Caki2 (cell line): ENCODE data around the gene RNF123. TPM values are rescaled to one million over a fixed set of nuclear protein-coding genes. Genes with fewer than 3 reads are reported as not detected.

ENCODE experiments used
- DNase-seq: peaks from one replicate; pipeline ENCODE4 v3.0.0-alpha.2; 2015; ENCODE audit warnings: low read depth
- in situ Hi-C: cut with HindIII; loops from 2 replicates; pipeline ENCODE4 v1.10.0; 2016; ENCODE audit warnings: low sequenced_read_pairs, low pct_unique_long_range_greater_than_20kb, mixed read lengths
- total RNA-seq: library from RNA; depleted of rRNA; stranded (reverse); fragments of >200 nt; shearing (Covaris generic); gene quantifications from 2 replicates; pipeline ENCODE4 v1.2.3, GENCODE V29; 2014; ENCODE audit warnings: low replicate concordance

Gene RNF123
- total RNA-seq, 1 experiment from 2014 or later: 14.6 TPM

DNA sequence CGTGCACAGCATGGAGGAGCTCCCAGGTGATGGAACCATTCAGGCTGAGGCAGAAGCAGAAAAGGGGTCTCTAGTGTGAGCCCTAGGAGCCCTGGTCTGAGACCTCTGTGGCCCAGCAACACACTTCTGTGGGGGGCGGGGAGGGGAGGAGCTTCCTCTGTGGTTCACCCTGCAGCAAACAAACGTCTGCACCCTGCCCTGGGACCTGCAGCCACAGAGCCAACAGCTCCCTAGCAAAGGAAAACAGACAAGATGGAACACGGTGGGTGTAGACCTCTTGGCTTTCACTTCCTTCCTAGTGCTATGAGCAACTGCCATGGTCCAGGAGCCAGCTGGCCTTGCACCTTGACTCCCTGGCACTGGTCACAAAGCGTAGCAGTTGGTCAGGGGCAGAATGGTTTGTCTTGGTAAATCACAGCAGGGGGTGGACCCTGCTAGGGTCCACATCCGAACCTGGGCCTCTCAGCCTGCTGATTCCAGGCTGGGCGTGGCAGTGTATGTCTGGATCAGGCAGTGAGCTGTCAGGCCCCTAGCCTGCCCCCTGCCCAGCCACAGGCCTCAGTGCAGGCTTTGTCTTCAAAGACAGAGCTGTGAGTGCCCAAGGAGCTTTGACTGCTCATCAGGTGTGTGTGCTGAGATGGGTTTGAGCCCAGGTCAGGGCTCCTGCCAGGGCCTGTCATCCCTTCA lies 23.4 kb downstream of the RNF123 start:
- in situ Hi-C loops: no loop called here

DNA sequence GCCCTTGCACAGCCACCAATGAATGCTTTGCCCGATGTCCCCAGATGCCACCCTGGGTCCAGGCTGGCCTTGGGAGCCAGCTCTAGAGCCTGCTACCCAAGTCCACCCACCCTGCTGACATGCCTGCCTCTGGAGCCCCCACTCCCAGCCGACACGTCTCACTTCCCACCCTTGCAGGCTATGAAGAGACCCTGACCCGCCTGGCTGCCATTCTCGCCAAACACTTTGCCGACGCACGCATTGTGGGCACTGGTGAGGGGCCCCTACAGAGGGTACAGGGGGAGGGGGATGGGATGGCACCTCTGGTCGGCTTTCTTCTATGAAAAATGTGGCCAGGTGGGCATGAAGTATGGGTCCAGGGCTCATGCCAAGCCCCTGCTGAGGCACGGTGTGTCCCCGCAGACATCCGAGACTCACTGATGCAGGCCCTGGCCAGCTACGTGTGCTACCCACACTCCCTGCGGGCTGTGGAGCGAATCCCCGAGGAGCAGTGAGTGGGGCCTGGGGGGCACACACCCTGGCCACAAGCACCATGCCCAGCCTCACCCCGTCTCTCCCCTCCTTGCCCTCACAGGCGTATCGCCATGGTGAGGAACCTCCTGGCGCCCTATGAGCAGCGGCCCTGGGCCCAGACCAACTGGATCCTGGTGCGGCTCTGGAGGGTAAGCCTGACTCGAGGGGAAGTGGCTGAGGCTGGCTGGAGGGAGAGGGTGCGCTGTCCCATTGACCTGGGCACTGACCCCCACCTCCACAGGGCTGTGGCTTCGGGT lies 24.2 kb downstream of the RNF123 start:
- in situ Hi-C loops: no loop called here
- no peak for DNase-seq

More for the DNA sequence above, 23.4 kb downstream of the RNF123 start:
- DNase-seq: no peak

DNA sequence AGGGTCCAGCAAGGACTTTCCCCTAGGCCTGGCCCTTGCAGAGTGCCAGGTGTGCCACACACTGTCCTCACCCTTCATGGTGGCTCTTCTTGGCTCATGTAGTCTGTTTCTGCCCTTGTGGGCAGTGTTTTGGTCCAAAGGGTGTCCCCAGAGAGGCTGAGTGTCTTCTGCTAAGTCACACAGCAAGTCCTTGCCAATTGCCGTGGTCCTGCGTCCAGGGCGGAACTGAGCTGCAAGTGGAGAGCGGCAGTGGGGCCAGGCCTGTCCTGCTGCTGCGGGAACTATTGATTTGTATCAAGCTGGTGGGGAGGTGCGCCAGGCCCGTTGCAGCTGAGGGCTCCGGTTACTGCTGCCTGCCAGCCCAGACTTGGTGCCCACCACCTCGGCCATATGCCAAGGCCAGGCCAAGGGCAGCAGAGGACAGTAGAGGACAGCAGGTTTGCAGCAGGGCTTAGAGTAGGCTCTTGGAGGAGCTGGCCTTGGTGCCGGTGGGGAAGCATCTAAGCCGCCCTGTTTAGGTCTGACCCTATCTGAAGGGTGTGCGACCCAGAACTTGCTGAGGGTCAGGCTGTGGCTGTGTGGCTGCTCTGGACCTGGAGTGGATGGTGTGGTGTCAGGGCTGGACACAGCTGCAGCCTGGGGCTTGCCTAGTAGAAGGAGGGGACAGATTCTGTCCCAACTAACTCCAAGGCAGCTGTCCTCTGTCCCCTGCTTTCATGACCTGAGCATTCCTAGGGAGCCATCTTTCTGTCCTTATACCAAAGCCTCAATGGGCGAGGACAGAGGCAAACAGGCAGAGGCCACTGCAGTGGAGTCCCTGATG lies 25.6 kb downstream of the RNF123 start:
- in situ Hi-C loops: no loop called here

DNA sequence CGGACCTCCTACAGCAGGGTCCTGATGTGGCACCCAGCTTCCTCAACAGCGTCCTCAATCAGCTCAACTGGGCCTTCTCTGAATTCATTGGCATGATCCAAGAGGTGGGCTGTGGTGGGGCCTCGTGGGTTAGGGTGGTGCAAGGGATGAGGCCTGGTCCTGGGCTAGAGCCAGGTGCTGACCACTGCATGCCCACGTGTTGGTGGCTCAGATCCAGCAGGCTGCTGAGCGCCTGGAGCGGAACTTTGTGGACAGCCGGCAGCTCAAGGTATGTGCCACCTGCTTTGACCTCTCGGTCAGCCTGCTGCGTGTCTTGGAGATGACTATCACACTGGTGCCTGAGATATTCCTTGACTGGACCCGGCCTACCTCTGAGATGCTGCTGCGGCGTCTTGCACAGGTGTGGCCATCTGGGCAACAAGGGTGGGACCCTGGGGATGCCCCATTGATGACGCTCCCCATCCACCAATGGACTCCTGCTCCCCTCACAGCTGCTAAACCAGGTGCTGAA lies 26.3 kb downstream of the RNF123 start:
- in situ Hi-C loops: no loop called here
- no peak for DNase-seq

More for the DNA sequence above, 25.6 kb downstream of the RNF123 start:
- DNase-seq: no peak

DNA sequence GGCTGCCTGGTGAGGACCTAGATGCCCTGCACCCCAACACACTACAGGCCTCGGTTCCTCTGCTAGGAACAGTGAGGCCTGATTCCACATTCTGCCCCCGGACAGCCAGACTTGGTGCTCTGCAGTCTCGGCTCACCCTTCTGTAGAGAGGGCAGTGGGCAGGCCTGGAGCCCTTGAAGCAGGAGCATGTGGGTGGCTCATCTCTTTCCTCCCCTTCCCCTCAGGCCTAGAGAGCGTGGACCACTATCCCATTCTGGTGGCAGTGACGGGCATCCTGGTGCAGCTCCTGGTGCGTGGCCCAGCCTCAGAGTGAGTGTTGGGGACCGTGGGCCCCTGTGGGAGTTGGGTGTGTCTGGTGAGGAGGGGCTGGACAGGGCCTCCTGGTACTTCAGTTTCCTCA lies 26.8 kb downstream of the RNF123 start:
- in situ Hi-C loops: no loop called here
- DNase-seq: no peak

DNA sequence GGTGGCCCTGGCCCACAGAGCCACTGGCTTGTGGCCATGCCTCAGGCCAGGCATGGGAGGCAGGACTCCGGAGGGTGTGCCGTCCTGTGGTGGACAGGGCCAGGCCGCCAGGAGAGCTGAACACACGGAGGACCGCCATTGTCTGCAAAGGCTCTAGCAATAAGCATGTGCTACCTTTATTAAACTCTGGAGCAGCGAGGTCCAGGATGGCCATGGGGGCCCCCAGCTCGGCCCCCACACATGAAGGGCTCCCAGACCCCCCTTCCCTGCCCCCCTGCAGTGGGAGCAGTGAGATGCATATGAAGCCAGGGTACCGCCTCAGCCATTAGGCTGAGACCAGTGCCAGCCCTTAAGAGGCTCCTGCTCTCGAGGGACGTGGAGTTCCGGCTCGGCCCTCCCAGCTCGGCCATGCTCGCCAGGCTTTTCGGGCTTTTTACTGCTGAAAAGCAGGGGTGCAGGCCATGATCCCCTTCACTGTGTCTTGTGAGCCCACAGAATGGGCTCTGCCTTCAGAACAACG lies 27.4 kb downstream of the RNF123 start:
- in situ Hi-C loops: no loop called here
- no peak for DNase-seq

DNA sequence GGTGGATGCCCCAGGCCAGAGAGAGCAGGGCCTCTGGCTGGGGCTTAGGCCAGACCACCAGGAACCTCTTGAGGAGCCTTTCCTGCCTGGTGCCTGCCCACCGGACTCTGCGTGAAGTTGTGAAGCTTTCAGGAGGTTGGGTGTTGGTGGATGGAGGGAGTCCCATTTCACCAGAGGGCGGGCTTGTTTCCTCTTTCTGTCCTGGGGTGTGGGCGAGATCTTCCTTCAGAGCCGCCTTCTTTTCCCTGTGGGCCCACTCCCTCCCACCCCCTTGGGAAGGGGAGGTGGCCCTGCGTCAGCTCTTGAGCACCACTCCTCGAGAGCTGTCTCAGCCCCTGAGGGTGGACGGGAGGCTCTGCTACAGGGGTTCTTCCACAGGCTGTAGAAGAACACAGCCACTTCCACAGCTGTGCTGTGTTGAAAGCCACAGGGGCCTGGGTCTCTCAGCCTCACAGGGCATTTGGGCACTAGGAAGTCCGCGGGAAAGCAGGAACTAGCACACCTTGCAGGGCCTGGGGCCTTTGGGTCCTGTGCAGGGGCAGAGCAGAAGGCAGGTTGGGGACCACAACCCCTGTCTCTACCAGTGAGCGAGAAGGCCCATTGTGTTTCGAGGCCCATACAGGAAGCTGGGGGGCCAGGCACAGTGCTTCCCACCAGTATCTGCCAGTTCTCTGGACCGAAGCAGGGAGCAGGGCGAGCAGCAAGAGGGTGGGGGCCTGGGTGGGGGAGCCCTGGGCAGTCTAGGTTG lies 28.0 kb downstream of the RNF123 start:
- in situ Hi-C loops: no loop called here

DNA sequence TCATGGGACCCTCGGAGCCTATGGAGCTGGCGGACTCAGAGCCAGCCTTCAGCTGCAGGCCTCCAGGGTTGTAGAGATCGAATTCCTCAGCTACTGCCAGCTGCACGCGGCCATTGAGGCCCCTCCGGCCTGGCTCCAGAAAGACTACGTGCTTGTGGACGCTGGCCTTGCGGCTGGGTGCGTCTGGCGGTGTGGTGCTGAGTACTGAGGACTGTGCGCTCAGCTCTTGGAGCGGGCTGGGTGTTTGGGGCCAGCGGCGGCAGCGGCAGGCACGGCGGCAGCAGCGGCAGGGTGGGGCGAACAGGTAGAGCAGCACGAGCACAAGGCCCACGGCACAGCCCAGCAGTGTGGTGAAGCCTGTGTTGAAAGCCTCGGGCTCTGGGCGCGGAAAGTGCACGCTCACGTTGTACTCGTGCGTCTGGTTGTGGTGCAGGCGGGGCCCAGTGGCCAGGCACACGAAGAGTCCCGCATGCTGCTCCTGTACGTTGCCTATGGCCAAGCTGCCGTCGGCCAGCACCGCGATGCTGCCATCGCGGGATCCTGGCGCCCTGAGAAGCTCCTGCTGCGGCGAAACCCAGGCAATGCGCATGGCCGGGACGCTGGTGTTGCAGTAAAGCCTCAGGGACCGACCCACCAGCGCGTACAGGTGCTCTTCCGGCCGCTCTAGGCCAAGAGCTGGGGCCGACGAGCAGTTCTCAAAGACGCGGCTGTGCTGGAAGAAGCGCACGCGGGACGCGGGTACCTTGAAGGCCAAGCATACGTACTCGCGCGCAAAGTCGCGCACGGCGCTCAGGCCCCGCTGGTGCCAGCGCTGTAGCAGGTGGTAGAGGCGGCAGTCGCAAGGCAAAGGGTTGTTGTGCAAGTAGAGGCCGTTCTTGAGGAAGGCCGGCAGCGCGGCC lies 28.9 kb downstream of the RNF123 start:
- DNase-seq: no peak
- in situ Hi-C loops: no loop called here

More for the DNA sequence above, 28.0 kb downstream of the RNF123 start:
- DNase-seq: no peak

DNA sequence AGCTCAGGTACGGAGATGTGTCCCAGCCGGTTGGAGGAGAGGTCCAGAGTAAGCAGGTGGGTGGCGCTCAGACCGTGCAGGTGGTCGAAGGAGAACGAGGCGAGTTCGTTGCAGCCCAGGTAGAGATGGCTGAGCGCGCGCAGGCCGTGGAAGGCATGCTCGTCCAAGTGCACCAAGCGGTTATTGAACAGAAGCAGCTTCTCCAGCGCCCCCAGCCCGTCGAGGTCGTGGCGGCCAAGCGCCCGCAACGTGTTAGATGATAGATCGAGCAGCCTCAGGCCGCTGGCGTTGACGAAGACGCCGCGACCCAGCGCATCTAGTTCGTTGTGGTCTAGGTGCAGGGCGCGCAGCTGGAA lies 29.5 kb downstream of the RNF123 start:
- in situ Hi-C loops: no loop called here
- DNase-seq: no peak

DNA sequence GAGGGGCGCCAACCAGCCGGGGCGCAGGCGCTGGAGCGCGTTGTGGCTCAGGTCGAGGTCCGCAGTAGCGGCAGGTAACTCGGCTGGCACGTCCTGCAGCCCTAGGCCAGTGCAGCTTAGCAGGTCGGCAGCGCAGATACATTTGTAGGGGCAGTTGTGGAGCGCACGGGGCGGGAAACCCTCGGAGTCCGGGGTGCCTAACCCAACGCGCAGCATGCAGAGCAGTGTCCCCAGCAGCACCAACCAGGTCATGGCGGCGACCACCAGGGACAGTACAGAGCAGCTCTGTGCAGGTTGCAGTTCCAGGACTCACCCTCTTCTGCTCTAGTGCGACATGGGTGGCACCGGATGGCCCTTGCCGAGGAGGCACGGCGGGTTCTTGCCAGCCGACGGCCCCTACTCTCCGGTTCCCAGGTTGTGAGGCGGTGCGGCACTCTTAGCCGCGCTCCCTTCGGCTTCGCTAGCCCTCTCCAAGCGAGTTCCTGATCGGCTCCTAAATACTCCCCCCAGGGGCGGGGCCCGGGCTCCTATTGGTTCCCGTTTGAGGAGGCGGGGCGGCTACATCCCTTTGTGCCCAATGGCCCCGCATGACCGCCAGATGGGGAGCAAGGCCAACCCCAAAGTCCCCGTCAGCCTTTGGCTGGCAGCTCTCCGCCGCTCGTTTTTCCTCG lies 30.0 kb downstream of the RNF123 start, which contains the start of gene AMIGO3:
TSS of gene AMIGO3 (minus strand) at position 471 of the 671 bp plus-strand sequence. CDS start at position 252, 219 bp downstream.
- DNase-seq: peak; percentile 23

DNA sequence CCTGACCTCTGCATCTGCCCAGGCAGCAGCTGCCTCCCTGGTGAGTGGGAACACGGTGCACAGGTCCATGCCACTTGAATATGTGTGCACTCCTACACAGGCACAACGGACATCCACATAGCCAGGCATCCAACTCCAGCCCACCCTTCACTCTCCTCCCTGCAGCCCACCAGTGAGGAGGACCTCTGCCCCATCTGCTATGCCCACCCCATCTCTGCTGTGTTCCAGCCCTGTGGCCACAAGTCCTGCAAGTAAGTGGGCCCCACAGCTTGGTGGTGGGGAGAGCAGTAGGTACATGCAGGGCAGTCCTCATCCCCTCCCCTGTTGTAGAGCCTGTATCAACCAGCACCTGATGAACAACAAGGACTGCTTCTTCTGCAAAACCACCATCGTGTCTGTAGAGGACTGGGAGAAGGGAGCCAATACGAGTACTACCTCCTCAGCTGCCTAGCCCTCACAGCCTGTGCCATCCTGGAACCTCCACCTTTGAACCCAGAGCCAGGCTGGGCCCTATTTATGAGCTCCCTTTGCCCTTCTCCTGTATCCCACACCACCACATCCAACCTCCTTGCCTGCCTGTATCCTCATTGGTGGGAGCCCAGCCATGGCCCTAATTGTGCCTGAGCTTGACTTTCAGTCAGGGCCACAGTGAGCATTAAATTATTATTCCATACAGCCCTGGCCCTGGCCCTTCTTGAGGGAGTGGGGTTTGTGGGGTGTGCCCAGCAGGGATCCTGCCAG lies 31.7 kb downstream of the RNF123 start:
- DNase-seq: no peak
- in situ Hi-C loops: no loop called here

More for the DNA sequence above, 30.0 kb downstream of the RNF123 start, which contains the start of gene AMIGO3:
- in situ Hi-C loops: no loop called here

DNA sequence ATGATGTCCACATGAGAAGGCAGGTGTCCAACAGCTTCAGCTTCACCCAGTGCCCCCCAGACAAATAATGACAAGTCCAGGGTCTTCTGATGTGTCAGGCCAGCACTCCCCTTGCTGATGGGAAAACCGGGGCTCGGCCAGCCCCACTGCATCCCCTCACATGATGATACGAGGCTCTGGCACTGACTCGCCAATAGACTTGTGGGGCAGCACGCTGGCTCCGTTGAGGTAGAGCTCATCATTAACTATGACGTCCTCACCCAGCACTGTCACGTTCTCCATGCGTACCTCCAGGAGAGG lies 32.2 kb downstream of the RNF123 start:
- DNase-seq: no peak
- in situ Hi-C loops: no loop called here

DNA sequence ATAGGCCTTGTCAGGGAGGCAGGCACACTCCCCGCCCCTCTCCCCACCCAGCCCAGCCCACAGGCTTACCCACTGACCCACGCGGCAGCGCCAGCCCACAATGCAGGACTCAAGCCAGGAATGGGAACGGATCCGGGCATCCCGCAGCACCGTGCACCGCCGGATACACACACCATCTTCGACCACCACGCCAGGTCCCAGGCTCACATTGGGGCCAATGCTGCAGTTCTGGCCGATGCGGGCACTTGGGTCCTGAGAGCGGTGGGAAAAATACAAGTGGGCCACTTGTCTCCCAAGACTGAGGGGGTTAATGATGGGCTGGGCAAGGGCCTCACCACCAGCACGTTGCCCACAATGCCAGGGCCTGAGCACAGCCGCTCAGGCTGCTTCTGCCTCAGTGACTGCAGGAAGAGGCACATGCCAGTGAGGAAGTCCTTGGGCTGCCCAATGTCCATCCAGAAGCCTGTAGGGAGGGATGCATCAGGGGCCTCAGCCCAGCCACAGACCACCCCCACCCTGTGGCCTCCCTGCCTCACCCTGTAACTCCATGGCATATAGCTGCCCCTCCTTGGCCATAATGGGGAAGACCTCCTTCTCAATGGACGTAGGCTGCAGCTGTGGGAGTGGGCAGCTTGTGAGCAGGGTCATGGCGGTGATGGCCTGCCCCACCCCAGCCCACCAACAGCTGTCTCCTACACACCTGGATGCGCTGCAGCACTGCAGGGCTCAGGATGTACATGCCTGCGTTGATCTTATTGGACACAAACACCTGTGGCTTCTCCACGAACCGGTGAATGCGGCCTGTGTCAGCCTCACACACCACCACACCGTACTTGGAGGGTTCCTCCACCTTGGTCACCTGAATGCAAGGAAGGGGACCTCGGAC lies 32.8 kb downstream of the RNF123 start:
- no peak for DNase-seq
- in situ Hi-C loops: no loop called here

DNA sequence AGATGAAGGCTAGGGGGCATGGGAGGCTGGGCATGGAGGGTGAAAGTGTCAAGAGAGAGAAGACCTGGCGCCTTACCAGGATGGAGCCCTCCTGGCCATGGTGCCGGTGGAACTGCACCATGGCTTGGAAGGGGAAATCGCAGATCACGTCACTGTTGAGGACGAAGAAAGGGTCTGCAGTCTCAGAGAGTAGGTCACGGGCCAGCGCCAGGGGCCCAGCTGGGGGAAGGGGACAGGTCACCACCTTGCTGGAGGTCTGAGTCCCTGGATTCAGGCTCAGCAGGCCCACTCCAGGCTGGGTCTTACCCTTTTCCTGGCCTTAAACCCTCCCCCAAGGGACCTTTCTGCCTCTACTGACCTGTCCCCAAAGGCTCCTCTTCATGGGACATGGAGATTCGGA lies 33.5 kb downstream of the RNF123 start:
- DNase-seq: no peak
- in situ Hi-C loops: no loop called here

DNA sequence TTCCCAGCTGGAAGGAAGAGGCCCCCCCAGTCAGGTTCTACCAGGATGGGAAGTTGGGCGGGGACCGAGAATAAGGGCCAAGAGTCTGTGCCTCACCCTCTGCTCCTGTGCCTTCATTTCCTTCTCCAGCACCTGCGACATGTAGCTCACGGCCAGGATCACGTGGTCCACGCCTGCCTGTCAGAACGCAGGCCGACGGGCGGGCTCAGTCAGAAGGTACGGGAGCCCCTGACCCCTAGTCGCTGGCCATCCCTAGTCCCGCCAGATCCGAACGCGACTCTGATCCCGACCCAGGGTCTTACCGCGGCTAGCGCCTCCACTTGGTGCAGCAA lies 33.9 kb downstream of the RNF123 start:
- DNase-seq: peak; percentile 57
- in situ Hi-C loops: no loop called here
